GM21515 (cell line): ENCODE data around the gene SRPRB.

Experiments
- ATAC-seq: cut with Tn5 transposase; IDR thresholded peaks from one replicate; pipeline ENCODE4 v1.9.1; 2021; ENCODE audit not compliant: unreplicated experiment

The SRPRB gene

GRCh38 chr3:133864616-133865015 is 59.0 kb downstream of the SRPRB start:
- no peak for ATAC-seq

- no peak for ATAC-seq
These were observed 59.7 kb downstream of the SRPRB start for GRCh38 chr3:133865136-133865855.

- ATAC-seq = no peak
These were observed 60.5 kb downstream of the SRPRB start for GRCh38 chr3:133866141-133866540.

- ATAC-seq = no peak
These were observed 62.6 kb downstream of the SRPRB start for GRCh38 chr3:133868186-133868585.

- no peak for ATAC-seq
These were observed 63.3 kb downstream of the SRPRB start for GRCh38 chr3:133868758-133869475.

- no peak for ATAC-seq
These were observed 64.0 kb downstream of the SRPRB start for GRCh38 chr3:133869586-133869985.

GRCh38 chr3:133870822-133871221 is 65.2 kb downstream of the SRPRB start:
- ATAC-seq = no peak
